Transverse colon (tissue), 3 donors: ENCODE results near the gene SLC2A13.

Experiments used
- CTCF ChIP-seq, 5 experiments: fragments of 200-600 bp in 3 of 5; fragments of 450-650 bp in 2 of 5; sonication (generic) in 3 of 5; IDR thresholded peaks; 1 replicate in 2 of 5; 2 replicates in 3 of 5; pipeline ENCODE4 v1.5.1; 2016 to 2017; ENCODE audit warnings: antibody characterized with exemption in 5 of 5, inconsistent platforms in 3 of 5, mild to moderate bottlenecking in 2 of 5, moderate library complexity in 1 of 5
- EP300 ChIP-seq: sonication (generic); formaldehyde crosslinking; IDR thresholded peaks from one replicate; pipeline ENCODE4 v1.6.1; 2017; ENCODE audit warnings: antibody characterized with exemption, low read depth
- POLR2A ChIP-seq: fragments of 450-650 bp; IDR thresholded peaks from one replicate; pipeline ENCODE4 v1.6.1; 2016; ENCODE audit warnings: antibody characterized with exemption, mild to moderate bottlenecking, moderate library complexity

- no peak for TF ChIP-seq EP300
- no peak for TF ChIP-seq CTCF (IDR thresholded peaks at IDR 0.05)
- no peak for TF ChIP-seq POLR2A
These were observed 281.2 kb downstream of the SLC2A13 start for GRCh38 chr12:39824505-39825212.
